HG03045 (cell line): Measurements from ENCODE around the gene MACROD1.

Experiments
- ATAC-seq: cut with Tn5 transposase; IDR thresholded peaks from one replicate; pipeline ENCODE4 v1.9.1; 2021; ENCODE audit warnings: mild to moderate bottlenecking, moderate library complexity; ENCODE audit not compliant: unreplicated experiment

The MACROD1 gene

DNA sequence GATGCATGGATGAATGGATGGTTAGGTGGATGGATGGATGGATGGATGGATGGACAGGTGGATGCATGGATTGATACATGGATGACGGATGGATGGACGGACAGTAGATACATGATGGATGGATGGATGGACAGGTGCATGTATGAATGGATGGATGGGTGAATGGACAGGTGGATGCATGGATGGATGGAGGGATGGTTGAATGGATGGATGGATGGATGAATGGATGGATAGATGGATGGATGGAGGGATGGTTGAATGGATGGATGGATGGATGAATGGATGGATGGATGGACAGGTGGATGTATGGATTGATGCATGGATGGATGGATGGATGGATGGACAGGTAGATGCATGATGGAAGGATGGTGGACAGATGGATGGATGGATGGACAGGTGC, 51.7 kb downstream of the MACROD1 start:
- no peak for ATAC-seq

DNA sequence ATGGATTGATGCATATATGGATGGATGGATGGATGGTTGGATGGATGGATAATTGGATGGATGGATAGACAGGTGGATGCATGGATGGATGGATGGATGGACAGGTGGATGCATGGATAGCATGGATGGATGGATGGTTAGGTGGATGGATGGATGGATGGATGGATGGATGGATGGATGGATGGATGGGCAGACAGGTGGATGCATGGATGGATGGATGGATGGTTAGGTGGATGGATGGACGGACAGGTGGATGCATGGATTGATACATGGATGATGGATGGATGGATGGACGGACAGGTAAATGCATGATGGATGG, 52.5 kb downstream of the MACROD1 start:
- ATAC-seq: no peak

DNA sequence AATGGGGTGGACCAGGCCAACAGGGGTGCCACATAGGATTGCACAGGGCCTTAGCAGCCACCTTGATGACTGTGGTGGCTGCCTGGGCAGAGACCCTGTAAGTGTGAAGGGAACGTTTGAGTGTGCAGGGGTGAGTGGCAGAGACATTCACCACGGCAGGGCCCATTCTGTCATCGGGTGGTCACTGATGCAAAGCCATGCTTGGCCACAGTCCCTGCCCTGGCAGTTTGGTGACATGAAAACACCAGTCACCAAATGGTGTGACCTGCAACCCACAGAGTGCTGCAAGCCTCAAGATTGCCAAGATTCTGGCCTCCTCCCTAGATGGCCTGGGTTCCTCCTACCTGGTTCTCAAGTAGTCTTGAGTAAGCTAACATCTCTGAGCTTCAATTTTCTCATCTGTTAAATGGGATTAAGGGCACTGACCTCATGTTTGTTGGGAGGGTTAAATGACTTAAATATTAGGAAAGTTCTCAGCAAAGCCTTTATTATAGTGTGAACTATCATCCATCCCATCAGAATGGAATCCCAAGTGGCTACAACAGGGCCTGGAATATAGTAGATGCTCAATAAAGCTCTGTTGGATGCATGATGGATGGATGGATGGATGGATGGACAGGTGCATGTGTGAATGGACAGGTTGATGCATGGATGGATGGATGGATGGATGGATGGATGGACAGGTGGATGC, 53.0 kb downstream of the MACROD1 start:
- ATAC-seq: no peak

DNA sequence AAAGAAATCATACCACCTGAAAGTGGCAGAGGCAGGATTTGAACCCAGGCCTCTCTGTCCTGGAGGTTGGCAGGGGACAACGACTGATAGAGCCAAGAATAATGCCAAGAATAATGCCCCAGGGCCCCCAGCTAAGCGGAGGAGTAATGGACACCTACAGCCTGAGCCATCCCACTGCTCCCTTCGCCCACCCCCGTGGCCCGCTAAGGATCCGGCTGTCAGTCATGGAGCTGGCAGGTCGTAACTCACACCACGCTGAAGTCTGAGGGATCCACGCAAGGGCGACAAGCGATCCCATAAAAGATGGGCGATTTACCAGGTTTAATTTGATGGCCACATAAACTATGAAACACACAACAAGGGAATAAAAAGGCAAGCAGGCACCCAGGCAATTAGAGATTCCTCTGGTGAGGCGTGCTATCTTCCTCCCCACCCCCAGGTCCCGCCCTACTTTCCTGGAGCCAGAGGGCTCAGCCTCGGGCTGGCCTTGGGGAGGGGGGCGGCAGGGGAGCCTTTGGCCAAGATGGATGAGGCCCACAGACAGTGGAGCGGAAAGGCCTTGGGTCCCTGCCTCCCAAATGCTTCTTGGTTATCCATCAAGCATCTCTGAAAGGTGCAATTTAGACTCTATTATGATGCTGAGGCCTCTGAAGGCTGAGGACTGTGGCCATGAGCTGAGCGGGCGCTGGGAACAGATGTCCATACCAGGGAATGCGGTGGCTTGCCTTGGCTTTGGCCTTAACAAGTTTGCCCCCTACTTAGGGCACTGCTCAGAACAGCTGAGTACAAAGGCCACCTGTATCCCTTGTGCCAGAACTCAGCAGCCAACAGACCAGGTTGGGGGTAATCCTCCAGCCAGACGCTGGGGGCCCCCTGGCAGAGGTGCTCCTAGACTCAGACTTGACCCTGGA, 55.2 kb downstream of the MACROD1 start:
- ATAC-seq: no peak

DNA sequence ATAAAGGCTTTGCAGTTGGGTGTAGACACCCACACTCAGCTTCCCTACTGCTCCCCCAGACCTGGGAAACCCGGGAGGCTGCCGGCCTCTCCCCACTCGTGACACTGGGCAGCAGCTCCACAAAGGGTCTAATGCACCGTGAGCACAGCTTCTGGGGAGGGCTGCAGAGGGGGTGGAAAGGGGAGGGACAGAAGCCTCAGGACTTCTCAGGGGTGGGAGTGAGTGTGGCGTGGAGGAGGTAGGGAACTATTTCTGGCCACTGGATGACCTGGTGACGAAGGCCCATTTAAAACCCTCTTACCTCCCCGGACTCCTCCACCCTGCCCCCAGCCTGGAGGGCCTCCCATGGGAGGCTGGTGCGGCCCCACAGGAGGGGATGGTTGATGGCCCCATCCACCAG, 56.6 kb downstream of the MACROD1 start:
- no peak for ATAC-seq

DNA sequence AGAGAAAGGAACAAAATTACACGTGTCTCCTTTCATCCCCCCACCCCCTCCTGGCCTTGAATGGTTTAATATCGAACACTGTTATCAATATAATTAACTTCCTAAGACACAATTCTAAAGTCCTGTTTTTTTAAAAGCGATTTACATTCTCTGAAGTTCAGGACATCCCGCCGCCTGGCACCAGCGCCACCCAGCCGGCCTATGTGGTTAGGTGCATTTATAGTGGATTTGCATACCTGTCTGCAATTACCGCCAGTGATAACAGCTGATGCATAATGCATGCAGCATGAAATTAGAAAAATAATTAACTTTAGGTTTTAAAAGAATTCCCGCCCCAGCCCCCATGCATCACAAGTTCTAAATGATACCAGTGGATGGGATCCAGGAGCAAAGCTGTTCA, 58.6 kb downstream of the MACROD1 start:
- no peak for ATAC-seq

DNA sequence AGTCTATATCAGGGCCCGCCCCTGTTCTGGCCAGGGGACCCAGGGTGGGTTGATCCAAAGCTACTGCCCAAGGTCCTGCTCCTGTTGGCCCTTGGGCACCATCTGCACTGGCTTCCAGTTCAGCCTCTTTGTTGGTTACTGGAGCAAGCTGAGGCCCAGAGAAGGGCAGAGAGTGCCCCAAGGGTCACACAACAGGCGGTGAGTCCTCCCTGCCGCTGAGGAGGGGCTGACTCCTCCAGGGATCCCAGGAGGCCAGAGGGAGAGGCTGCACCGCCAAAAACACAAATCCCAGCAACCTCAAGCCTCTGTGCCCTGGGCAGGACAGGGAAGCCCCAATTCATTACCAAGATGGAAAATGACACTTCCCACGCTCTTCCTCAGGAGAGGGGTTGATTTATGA, 61.3 kb downstream of the MACROD1 start:
- no peak for ATAC-seq

DNA sequence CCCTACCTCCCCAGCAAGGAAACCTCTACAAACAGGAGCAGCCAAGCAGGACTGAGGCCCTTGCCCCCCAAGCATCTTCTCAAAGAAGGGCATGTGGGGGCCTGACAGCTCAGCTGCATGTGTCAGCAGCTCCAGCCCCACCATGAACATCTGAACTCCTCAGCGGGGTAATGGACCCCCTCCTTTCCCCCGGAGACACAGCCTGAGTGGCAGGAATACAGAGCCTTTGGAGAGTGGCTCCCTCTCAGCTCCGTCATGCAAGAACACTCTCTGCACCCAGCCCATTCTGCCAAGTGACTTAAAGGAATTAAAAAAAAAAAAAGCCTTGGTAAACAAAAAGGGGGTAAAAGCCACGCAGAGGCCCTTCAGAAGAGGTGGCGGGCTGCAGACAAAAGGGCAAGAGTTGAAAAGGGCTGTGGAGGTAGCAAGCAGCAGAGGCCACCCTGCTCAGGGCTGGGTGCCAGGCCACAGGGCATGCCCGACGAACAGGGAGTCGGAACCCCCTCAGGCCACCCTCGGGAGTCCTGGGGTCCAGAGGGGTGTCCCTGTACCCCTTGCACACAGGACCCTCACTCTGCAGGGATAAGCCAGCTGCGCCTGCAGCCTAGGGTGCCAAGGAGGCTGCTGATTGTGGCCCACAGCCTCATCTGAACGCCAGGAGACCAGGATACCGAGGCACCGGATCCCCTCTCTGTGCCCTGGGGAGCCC, 62.5 kb downstream of the MACROD1 start:
- no peak for ATAC-seq

DNA sequence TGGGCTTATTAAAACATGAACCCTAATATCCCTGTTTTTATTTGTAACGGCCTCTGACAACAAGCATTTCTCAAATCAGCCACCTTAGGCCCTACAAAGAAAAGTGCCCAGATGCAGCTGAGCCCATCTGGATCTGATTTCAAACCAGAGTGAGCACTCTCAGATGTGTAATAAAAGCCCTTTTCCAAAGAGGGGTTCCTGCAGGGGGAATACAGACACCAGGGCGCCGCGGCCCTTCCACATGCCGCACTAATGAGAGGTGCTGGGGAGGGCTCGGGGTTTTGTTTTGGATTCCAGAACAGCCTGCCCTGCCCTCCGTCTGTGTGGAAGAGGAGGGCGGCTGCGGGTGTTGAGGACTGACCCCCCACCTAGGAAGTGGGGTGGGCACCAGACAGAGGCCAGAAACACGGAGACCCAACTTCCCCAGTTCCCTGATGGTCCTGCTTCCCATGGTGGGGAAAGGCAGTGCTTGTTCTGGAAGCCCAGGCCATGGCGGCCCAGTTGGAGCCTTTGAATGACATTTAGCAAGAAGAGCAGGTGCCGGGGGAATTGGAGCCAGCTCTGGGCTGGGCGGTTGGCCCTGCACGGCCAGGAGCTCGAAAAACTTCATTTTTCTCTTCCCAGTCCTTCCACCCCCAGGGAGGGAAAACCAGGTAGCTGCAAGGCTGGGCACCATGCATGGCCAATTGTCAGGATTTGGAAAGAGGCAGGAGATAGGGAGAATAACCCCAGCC, 63.7 kb downstream of the MACROD1 start:
- no peak for ATAC-seq

DNA sequence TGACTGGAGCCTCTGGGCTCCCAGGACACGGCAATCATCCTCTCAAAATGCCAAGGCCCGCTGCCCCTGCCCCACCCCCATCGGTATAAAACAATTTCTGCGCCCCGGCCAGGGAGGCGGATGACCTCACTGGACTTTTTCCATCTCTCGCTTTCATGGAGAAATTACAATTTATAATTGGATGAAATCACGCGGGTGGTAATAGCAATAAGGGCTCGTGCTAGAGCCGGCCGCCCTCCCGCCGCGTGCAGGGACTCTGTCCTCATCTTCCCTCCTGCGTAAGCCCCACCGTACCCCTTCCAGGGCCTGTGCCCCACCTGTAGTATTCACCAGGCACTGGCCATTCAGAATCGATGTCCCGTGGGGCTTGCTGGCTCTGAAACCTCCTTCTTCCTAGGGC, 64.5 kb downstream of the MACROD1 start:
- ATAC-seq: no peak

DNA sequence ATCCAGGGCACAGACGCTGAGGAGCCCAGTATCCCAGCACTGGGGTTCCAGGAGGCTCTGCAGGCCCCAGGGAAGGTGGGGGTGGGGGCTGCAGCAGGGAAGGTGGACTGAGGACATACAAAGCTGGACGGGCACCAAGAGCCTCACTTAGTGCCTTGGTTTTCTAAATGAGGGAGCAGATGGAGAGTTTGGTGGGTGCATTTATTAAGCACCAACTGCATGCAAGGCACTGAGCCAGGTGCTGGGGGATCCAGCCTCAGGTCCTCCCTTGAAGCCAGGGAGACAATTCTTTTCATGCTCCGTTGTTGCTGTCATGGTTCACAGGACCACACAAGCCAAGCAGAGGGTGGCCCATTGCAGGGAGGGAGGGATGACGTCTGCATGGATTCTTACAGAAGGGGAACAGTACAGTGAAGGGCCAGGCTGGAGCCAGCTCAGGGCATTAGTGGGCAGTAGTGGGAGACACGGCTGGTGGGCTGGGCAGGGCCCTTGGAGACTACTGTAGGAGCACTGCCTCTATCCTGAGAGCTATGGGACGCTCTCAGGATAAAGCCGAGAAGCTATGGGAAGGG, 65.0 kb downstream of the MACROD1 start:
- ATAC-seq: no peak

DNA sequence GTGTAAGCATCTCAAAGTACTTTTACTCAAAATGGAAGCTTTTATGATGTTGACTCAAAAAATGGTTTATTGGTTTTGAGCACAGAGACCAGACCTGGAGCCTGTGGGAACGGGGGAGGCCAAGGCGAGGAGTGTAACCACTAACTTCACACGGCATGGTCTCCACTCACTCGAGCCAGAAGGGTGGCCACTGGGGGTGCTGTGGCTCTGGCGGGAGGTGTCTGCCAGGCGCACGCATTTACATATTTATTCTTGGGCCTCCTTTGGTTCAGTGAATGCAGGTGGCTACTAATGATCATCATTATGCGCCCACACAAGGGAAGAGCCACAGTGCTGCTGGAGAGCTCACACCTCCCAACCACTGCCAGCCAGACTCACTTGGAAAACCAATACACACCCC, 65.6 kb downstream of the MACROD1 start:
- no peak for ATAC-seq

DNA sequence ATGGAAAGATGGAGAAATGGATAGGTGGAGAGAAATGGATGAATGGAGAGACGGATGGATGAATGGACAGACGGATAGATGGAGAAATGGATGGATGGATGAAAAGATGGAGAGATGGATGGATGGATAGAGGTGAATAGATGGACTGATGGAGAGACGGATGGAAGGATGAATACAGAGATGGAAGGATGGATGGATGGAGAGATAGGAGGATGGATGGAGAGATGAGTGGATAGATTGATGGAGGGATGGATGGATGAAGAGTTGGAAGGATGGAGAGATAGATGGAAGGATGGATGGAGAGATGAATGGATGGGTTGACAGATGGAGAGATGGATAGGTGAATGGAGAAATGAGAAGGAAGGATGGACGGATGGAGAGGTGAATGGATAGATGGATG, 66.5 kb downstream of the MACROD1 start:
- no peak for ATAC-seq

DNA sequence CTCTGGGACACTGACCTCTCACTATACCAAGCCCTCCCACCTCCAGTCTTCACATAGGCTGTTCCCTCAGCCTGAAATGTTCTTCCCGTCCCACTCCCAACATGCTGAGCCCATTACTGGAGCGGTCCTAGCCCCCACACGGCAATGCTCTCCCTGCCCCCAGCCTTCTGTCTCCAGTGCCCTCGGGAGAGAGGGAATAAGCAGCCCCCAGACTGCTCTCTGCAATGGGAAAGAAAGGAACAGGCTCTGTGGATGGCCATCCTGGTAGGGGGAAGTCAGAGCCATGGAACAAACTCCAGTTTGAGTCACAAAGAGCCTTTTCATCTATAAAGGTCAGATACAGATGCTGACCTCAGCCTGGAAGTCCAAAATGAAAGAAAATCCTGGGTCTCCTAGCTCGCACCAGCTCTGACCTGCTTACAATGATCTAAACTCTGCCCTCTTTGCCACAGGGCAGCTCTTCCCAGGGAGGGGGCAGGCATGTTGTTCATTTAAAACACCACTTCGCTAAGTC, 67.5 kb downstream of the MACROD1 start:
- ATAC-seq: no peak

DNA sequence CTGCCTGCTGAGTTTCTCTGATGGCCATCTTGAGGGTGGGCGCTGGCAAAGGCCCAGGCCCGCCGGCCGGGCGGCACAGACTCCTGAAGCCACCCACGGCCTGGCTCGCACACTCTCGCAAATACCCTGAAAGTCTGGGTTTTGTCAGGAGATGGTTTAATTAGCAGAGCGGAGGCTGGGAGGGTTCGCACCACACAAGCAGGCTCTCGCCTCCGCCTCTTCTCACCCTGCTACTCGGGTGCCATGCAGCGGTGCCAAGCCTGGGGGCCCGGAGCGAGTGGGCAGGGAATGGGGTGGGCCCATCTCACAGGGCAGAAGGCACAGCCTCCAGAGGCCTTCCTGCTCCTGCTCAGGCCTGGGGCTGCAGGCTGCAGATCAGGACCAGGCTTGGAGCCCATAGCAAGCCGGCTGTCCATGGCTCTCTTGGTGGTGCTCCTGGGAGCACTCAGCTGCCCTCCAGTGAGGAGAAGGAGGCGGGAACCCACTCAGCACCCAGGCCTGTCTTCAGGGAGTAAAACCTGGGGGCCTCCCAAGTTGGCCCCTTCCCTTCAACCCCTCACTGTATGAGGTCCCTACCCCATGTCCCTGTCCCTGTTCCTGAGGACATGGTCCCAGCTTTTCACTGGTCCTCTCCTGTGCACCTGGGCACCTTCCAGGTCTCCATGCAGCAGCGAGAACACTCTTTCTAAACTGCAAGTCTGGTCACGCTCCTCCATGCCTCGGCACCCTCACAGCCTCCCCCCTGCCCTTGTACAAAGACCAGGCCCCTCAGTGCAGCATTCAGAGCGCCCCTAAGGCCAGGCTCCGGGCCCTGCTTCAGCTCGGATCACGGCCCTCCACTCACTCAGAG, 68.2 kb downstream of the MACROD1 start:
- no peak for ATAC-seq

DNA sequence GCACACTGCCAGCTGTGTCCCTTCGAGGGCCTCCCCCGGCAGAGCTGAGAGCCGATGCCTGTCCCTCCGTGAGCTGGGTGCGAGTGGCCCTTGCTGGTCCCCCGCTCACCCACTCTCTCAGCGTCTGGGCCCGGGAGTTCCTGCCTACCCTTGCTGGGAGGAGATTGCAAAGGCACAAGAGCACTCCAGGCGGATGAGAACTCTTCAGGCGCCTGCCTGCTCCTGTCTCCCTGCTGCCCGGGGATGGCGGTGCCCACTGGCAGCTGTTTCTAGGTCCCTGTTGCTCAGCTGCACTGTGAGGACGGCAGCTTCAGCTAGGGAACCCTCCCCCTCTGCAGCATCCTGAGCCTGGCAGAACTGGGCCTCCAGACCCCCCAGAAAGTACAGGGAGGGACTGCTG, 69.1 kb downstream of the MACROD1 start:
- no peak for ATAC-seq

DNA sequence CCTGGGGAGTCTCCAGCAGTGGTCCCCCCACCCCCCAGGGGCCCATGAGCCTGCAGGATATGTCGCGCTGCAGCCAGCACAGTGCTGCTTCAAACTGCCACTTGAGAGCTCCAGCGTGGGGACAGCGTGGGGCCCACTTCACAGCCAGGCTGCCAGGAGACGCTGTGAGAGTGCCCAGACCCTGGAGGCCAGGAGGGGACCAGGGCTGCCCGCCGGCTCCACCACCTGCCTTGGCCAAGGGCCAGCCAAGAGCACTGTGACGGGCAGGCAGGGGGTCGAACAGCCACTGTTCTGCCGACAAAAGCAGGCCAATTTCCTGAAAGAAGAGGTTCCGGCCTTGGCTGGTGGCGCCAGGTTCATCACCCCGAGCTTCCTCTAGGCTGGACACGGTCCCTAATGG, 70.0 kb downstream of the MACROD1 start:
- no peak for ATAC-seq

DNA sequence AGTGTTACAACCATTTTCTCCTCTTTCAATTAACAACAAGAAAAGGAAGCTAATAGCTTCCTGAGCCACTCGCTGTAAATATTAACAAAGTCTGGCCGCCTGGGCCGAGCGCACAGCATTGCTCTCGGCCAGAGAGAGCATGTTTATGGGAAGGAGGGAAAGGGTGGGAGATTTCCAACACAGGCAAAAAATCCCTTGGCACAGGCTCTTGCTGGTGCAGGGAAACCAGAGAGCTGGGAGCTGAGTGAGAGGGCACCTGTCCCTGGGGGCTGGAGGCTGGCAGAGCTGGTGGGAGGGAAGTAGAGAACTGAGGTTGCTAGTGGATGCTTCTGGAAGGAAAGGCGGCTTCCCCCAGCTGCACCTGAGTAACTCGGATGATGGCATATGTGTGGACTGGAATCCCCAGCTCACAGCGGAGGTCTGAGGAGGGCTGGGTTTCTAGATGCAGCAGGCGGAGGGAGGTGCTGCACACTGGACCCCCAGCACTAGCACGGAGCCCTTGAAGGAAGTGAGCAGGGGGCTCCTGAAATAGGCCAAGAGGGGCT, 70.6 kb downstream of the MACROD1 start:
- ATAC-seq: no peak

DNA sequence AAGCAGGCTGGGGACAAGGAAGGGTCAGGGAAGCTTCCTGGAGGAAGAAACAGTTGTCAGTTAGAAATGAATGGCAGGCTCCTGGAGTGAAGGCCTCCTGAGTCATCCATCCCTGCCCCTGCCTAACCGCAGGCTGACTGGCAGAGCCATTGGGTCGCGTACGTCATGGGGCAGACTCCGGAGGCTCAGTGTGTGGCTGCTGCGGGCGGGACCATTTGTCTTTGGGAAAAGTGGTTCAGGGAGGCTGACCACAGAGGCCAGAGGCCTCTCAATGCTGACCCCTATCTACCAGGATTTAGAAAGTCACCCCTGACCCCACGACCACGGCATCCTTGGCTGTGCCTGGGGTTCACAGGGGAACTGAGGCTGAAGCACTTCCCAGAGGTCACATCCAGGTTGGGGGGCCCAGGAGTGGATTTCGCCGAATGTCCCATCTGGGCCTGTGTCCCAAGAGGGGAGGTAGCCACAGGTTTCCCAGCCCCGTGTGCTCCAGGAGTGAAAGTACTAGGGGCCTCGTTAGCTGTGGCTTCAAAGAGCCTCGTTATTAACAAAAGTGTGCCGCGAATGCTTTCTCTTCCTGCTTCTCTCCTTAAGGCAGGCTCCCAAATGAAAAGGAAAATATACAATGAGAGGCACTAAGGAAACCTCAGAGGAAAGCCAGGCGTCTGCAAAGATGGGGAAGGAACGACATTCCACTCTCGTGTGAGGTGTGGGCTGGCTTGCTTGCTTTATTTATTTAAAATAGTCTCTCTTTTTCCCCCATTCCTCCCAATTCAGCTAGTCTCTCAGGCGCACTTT, 71.3 kb downstream of the MACROD1 start:
- ATAC-seq: no peak
